Fibroblast of peridontal ligament (primary cell): ENCODE results near the gene SIK3.
"Not testable (repeated sequence)": the region's sequence is repeated elsewhere in the genome, so short reads cannot be mapped to it uniquely, and the experiment has no call there.

ENCODE experiments used
- DNase-seq: peaks from one replicate; pipeline ENCODE4 v3.0.0-alpha.2; 2010; ENCODE audit errors: extremely low read depth

SIK3 gene

GRCh38 chr11:117045956-117046355 is 52.3 kb downstream of the SIK3 start:
- DNase-seq: peak; percentile 90

- peak; percentile 80 for DNase-seq
Measured at GRCh38 chr11:117045196-117045595, 53.0 kb downstream of the SIK3 start.

GRCh38 chr11:117044287-117045035 is 53.8 kb downstream of the SIK3 start:
- DNase-seq: no peak

GRCh38 chr11:117042689-117043088 is 55.5 kb downstream of the SIK3 start:
- DNase-seq: no peak

- no peak for DNase-seq
Measured at GRCh38 chr11:117039900-117040299, 58.3 kb downstream of the SIK3 start.

- no peak for DNase-seq
Measured at GRCh38 chr11:117039270-117039669, 59.0 kb downstream of the SIK3 start.

GRCh38 chr11:117037975-117038350 is 60.3 kb downstream of the SIK3 start:
- DNase-seq: no peak

- peak; percentile 25 for DNase-seq
Measured at GRCh38 chr11:117037279-117037974, 60.8 kb downstream of the SIK3 start.

GRCh38 chr11:117034901-117035300 is 63.3 kb downstream of the SIK3 start:
- DNase-seq: no peak

- DNase-seq: peak; percentile 86
Measured at GRCh38 chr11:117026593-117027330, 71.5 kb downstream of the SIK3 start.

- not testable (repeated sequence) for DNase-seq
Measured at GRCh38 chr11:117023707-117024106, 74.5 kb downstream of the SIK3 start.

- no peak for DNase-seq
Measured at GRCh38 chr11:117023178-117023577, 75.0 kb downstream of the SIK3 start.

GRCh38 chr11:117022526-117022925 is 75.7 kb downstream of the SIK3 start:
- no peak for DNase-seq

- DNase-seq: no peak
Measured at GRCh38 chr11:117020869-117021564, 77.2 kb downstream of the SIK3 start.

- DNase-seq: no peak
Measured at GRCh38 chr11:117020287-117020686, 77.9 kb downstream of the SIK3 start.

GRCh38 chr11:117019871-117020270 is 78.4 kb downstream of the SIK3 start:
- DNase-seq: no peak

- DNase-seq: no peak
Measured at GRCh38 chr11:117017456-117017855, 80.8 kb downstream of the SIK3 start.

- DNase-seq: no peak
Measured at GRCh38 chr11:117016747-117017146, 81.5 kb downstream of the SIK3 start.

- no peak for DNase-seq
Measured at GRCh38 chr11:117016246-117016645, 82.0 kb downstream of the SIK3 start.

GRCh38 chr11:117011541-117011898 is 86.7 kb downstream of the SIK3 start:
- no peak for DNase-seq

- peak; percentile 81 for DNase-seq
Measured at GRCh38 chr11:117010808-117011540, 87.3 kb downstream of the SIK3 start.
